Measurements from ENCODE around the gene PIAS2. TPM values are rescaled to one million over a fixed set of nuclear protein-coding genes. Genes with fewer than 3 reads are reported as not detected.

Gene PIAS2
- polyA plus RNA-seq, 3 donors = 9.9 to 13.2 (median 11.0) TPM

DNA sequence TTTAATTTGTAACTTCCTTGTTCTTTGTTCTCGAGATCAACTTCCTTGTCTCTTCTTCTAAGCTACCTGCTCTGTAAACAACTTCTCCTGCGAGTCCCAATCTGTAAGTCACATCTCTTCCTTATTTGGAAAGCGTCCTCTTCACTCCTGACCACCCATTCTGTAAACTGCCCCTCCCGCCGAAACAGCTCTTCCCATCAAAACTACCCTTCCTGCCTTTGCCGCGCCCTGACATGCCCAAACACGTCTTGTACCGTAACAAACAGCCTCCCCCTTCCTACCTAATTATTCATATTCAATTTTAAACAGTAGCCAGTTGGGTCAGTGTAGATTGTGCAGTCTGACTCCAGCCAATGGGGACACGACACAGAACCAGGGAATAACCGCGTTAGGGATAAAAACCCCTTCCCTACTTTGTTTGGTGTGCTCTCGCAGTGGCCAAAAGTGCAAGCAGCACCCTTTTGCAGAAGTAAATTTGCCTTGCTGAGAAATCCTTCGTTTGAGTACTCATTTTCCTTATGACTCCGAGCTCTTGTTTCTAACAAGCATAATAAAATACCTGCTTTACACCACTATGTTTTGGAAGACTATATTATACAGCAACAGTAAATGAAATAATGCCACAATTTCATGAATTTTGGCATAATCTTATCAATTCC is 39.8 kb downstream of the PIAS2 start:
- intact Hi-C loops (cut with micrococcal nuclease) = no loop called here
- no peak for DNase-seq
- peak overlapping the region in 1 of 2 donors; percentile 53 for H3K27ac ChIP-seq (ENCODE audit: low read depth in 1 of 2, low read length in 2 of 2)
- Mint-ChIP-seq H3K27me3 (ENCODE audit: low read depth in 3 of 3) (peaks cover 0 to 3% (median 1%) of the 10 kb centered on the region in 3 donors), H3K4me1 (peaks cover 6% of the 10 kb centered on the region), H3K4me3 (no peak overlapping the region), H3K27ac (peak overlapping the region in 6 of 7 donors; percentile 15 to 77 (median 46)), H3K9me3 (peaks cover 31 to 73% (median 51%) of the 10 kb centered on the region in 7 donors), H3K36me3 (peaks cover 22 to 53% of the 10 kb centered on the region in 2 donors)
- H3K4me1 ChIP-seq (ENCODE audit: control insufficient read depth in 1 of 2, insufficient read depth in 2 of 2, low read length in 2 of 2) = peaks cover 2 to 5% of the 10 kb centered on the region in 2 donors
- H3K9ac ChIP-seq (ENCODE audit: insufficient read depth, low read length, poor library complexity, severe bottlenecking) = no peak overlapping the region
- H4K20me1 ChIP-seq (ENCODE audit: insufficient read depth, low read length) = no peaks in the 10 kb centered on the region
- peak overlapping the region; percentile 15 for H3K4me2 ChIP-seq (replicated peaks; ENCODE audit: extremely low read depth, low read length, poor library complexity, severe bottlenecking)
- peaks cover 0 to 57% of the 10 kb centered on the region in 2 donors for H3K36me3 ChIP-seq (replicated peaks in 1 of 2; ENCODE audit: control insufficient read depth in 1 of 2, insufficient read depth in 2 of 2, low read length in 2 of 2)
- H3K9me3 ChIP-seq (replicated peaks in 1 of 2; ENCODE audit: control insufficient read depth in 1 of 2, insufficient read depth in 1 of 2, low read length in 2 of 2) = peaks cover 44 to 57% of the 10 kb centered on the region in 2 donors
- H3K4me3 ChIP-seq (replicated peaks in 1 of 3; ENCODE audit: low read depth in 2 of 3, low read length in 3 of 3) = peak overlapping the region in 1 of 3 experiments; percentile 21
- H3K27me3 ChIP-seq (ENCODE audit: control insufficient read depth in 2 of 2, insufficient read depth in 2 of 2, low read length in 2 of 2) = no peaks in the 10 kb centered on the region
- H3K79me2 ChIP-seq (ENCODE audit: insufficient read depth, low read length) = no peaks in the 10 kb centered on the region
- 74% methylated on average over 9 of the region's 15 CpGs for WGBS (ENCODE audit: insufficient coverage)
- H2AFZ ChIP-seq (ENCODE audit: insufficient read depth, low read depth, low read length, poor library complexity, severe bottlenecking) = no peak overlapping the region
- TF ChIP-seq, protein P1, sequence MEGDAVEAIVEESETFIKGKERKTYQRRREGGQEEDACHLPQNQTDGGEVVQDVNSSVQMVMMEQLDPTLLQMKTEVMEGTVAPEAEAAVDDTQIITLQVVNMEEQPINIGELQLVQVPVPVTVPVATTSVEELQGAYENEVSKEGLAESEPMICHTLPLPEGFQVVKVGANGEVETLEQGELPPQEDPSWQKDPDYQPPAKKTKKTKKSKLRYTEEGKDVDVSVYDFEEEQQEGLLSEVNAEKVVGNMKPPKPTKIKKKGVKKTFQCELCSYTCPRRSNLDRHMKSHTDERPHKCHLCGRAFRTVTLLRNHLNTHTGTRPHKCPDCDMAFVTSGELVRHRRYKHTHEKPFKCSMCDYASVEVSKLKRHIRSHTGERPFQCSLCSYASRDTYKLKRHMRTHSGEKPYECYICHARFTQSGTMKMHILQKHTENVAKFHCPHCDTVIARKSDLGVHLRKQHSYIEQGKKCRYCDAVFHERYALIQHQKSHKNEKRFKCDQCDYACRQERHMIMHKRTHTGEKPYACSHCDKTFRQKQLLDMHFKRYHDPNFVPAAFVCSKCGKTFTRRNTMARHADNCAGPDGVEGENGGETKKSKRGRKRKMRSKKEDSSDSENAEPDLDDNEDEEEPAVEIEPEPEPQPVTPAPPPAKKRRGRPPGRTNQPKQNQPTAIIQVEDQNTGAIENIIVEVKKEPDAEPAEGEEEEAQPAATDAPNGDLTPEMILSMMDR (IDR thresholded peaks at IDR 0.05) = no peak

DNA sequence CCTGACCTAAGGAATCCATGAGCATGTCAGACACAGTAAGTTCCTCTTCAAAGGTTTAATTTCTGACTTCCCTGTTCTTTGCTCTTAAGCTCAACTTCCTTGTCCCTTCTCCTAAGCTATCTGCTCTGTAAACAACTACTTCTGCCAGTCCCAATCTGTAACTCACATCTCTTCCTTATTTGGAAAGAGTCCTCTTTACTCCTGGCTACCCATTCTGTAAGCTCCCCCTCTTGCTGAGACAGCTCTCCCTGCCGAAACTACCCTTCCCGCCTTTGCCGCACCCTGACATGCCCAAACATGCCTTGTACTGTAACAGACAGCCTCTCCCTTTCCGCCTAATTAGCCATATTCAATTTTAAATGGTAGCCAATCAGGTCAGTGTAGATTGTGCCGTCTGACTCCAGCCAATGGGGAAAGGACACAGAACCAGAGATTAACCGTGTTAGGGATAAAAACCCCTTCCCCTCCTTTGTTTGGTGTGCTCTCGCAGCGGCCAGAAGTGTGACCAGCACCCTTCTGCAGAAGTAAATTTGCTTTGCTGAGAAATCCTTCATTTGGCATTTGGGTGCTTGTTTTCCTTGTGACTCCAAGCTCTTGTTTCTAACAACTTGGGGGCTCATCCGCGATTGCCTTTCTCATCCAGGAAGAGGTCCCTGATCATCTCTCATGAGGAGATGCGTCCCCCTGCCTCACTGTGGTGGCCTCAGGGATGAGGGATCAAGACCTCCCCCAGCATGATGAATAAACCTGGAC is 49.0 kb downstream of the PIAS2 start:
- H4K20me1 ChIP-seq (ENCODE audit: insufficient read depth, low read length) = no peaks in the 10 kb centered on the region
- H3K27ac ChIP-seq (ENCODE audit: low read depth in 1 of 2, low read length in 2 of 2) = peak overlapping the region in 1 of 2 donors; percentile 40
- Mint-ChIP-seq H3K4me3 (no peak overlapping the region), H3K27me3 (ENCODE audit: low read depth in 3 of 3) (no peaks in the 10 kb centered on the region), H3K36me3 (peaks cover 8 to 28% of the 10 kb centered on the region in 2 donors), H3K4me1 (peaks cover 8% of the 10 kb centered on the region), H3K27ac (peak overlapping the region in 3 of 7 donors; percentile 37 to 66 (median 54)), H3K9me3 (peaks cover 27 to 42% (median 39%) of the 10 kb centered on the region in 7 donors)
- intact Hi-C loops (cut with micrococcal nuclease) = no loop called here
- no peak overlapping the region for H3K4me2 ChIP-seq (replicated peaks; ENCODE audit: extremely low read depth, low read length, poor library complexity, severe bottlenecking)
- no peak overlapping the region for H3K9ac ChIP-seq (ENCODE audit: insufficient read depth, low read length, poor library complexity, severe bottlenecking)
- TF ChIP-seq, protein P1 (IDR thresholded peaks at IDR 0.05) = no peak
- 97% methylated on average over 8 of the region's 11 CpGs for WGBS (ENCODE audit: insufficient coverage)
- peaks cover 0 to 5% of the 10 kb centered on the region in 2 donors for H3K4me1 ChIP-seq (ENCODE audit: control insufficient read depth in 1 of 2, insufficient read depth in 2 of 2, low read length in 2 of 2)
- H3K9me3 ChIP-seq (replicated peaks in 1 of 2; ENCODE audit: control insufficient read depth in 1 of 2, insufficient read depth in 1 of 2, low read length in 2 of 2) = peaks cover 30 to 31% of the 10 kb centered on the region in 2 donors
- no peaks in the 10 kb centered on the region for H3K79me2 ChIP-seq (ENCODE audit: insufficient read depth, low read length)
- DNase-seq = no peak
- no peaks in the 10 kb centered on the region for H3K27me3 ChIP-seq (ENCODE audit: control insufficient read depth in 2 of 2, insufficient read depth in 2 of 2, low read length in 2 of 2)
- H3K36me3 ChIP-seq (replicated peaks in 1 of 2; ENCODE audit: control insufficient read depth in 1 of 2, insufficient read depth in 2 of 2, low read length in 2 of 2) = peaks cover 0 to 35% of the 10 kb centered on the region in 2 donors
- no peak overlapping the region for H2AFZ ChIP-seq (ENCODE audit: insufficient read depth, low read depth, low read length, poor library complexity, severe bottlenecking)
- peak overlapping the region in 1 of 3 experiments; percentile 22 for H3K4me3 ChIP-seq (replicated peaks in 1 of 3; ENCODE audit: low read depth in 2 of 3, low read length in 3 of 3)

Data from CD14-positive monocyte (primary cell).